NCI-H2196 treated with DMSO at 0.1 percent for 48 hours (cell line): ENCODE results near the gene NEURL2.
"Not testable (repeated sequence)": the region's sequence is repeated elsewhere in the genome, so short reads cannot be mapped to it uniquely, and the experiment has no call there.

Source experiments
- DNase-seq: peaks from one replicate; lab custom pipeline; 2025; ENCODE audit not compliant: unreplicated experiment; lab: John Stamatoyannopoulos, UW

The NEURL2 gene

GRCh38 chr20:45874576-45874975, 16.4 kb downstream of the NEURL2 start:
- DNase-seq: no peak

- DNase-seq: not testable (repeated sequence)
These were observed 16.9 kb downstream of the NEURL2 start for GRCh38 chr20:45874104-45874481.

- DNase-seq: no peak
These were observed 17.5 kb downstream of the NEURL2 start for GRCh38 chr20:45873409-45874103.

- DNase-seq: no peak
These were observed 18.4 kb downstream of the NEURL2 start for GRCh38 chr20:45872626-45873025.

GRCh38 chr20:45867819-45868176, 23.2 kb downstream of the NEURL2 start:
- no peak for DNase-seq

- no peak for DNase-seq
These were observed 23.7 kb downstream of the NEURL2 start for GRCh38 chr20:45867136-45867818.

- no peak for DNase-seq
These were observed 24.6 kb downstream of the NEURL2 start for GRCh38 chr20:45866454-45866853.

- no peak for DNase-seq
These were observed 27.2 kb downstream of the NEURL2 start for GRCh38 chr20:45863543-45864470.

GRCh38 chr20:45861221-45862075, 29.6 kb downstream of the NEURL2 start:
- no peak for DNase-seq

GRCh38 chr20:45860560-45861220, 30.3 kb downstream of the NEURL2 start:
- DNase-seq: no peak

- no peak for DNase-seq
These were observed 31.1 kb downstream of the NEURL2 start for GRCh38 chr20:45859916-45860315.

GRCh38 chr20:45857882-45858216, 33.2 kb downstream of the NEURL2 start:
- DNase-seq: no peak

- DNase-seq: peak; percentile 95
These were observed 33.7 kb downstream of the NEURL2 start, which contains the start of the genes ACOT8 and ZSWIM3 for GRCh38 chr20:45857114-45857881. Gene ACOT8 (minus strand): TSS chr20:45857392. CDS start chr20:45857315, 77 bp downstream. Gene ZSWIM3 (plus strand): TSS chr20:45857614. CDS start chr20:45857826, 212 bp downstream.

GRCh38 chr20:45853484-45853883, 37.5 kb downstream of the NEURL2 start:
- no peak for DNase-seq

- DNase-seq: no peak
These were observed 38.7 kb downstream of the NEURL2 start for GRCh38 chr20:45852326-45852725.

- DNase-seq: no peak
These were observed 39.5 kb downstream of the NEURL2 start for GRCh38 chr20:45851501-45851900.

GRCh38 chr20:45850926-45851325, 40.1 kb downstream of the NEURL2 start:
- DNase-seq: no peak

GRCh38 chr20:45850238-45850637, 40.8 kb downstream of the NEURL2 start:
- DNase-seq: no peak

GRCh38 chr20:45848969-45849582, 41.9 kb downstream of the NEURL2 start:
- DNase-seq: no peak
